NAMALWA (cell line): ENCODE data around the gene DDAH1.

Experiments used
- DNase-seq: peaks from one replicate; pipeline ENCODE4 v3.0.0-alpha.2; 2015; ENCODE audit warnings: low spot score

Gene DDAH1

GRCh38 chr1:85393490-85393889 is 71.5 kb downstream of the DDAH1 start:
- no peak for DNase-seq

- no peak for DNase-seq
Measured at GRCh38 chr1:85388416-85388815, 76.5 kb downstream of the DDAH1 start.

- no peak for DNase-seq
Measured at GRCh38 chr1:85387781-85388180, 77.2 kb downstream of the DDAH1 start.

GRCh38 chr1:85386068-85386722 is 78.8 kb downstream of the DDAH1 start:
- no peak for DNase-seq

GRCh38 chr1:85379203-85380136 is 85.5 kb downstream of the DDAH1 start:
- no peak for DNase-seq

- DNase-seq, result no peak
Measured at GRCh38 chr1:85378534-85378933, 86.4 kb downstream of the DDAH1 start.

- no peak for DNase-seq
Measured at GRCh38 chr1:85376356-85376755, 88.6 kb downstream of the DDAH1 start.

- no peak for DNase-seq
Measured at GRCh38 chr1:85375493-85375892, 89.5 kb downstream of the DDAH1 start.

GRCh38 chr1:85374160-85374559 is 90.8 kb downstream of the DDAH1 start:
- no peak for DNase-seq

- peak; percentile 4 for DNase-seq
Measured at GRCh38 chr1:85373378-85373708, 91.6 kb downstream of the DDAH1 start.

GRCh38 chr1:85372683-85373377 is 92.1 kb downstream of the DDAH1 start:
- DNase-seq, result no peak

GRCh38 chr1:85371021-85371420 is 93.9 kb downstream of the DDAH1 start:
- DNase-seq, result no peak

GRCh38 chr1:85368073-85368770 is 96.7 kb downstream of the DDAH1 start:
- no peak for DNase-seq

GRCh38 chr1:85366391-85367170 is 98.4 kb downstream of the DDAH1 start:
- DNase-seq, result no peak

- DNase-seq, result no peak
Measured at GRCh38 chr1:85365851-85366250, 99.1 kb downstream of the DDAH1 start.

GRCh38 chr1:85363521-85363920 is 101.4 kb downstream of the DDAH1 start:
- DNase-seq, result no peak

- no peak for DNase-seq
Measured at GRCh38 chr1:85363092-85363491, 101.9 kb downstream of the DDAH1 start.

- DNase-seq, result no peak
Measured at GRCh38 chr1:85361606-85362296, 103.2 kb downstream of the DDAH1 start.

- no peak for DNase-seq
Measured at GRCh38 chr1:85360730-85361493, 104.0 kb downstream of the DDAH1 start.
